Fibroblast of lung (primary cell): ENCODE data around the gene TOX2. TPM values are rescaled to one million over a fixed set of nuclear protein-coding genes. Genes with fewer than 3 reads are reported as not detected.

Source experiments
- DNase-seq, 2 donors: peaks; one replicate each; pipeline versions ENCODE4 v3.0.0 to v3.0.0-alpha.2; 2010; ENCODE audit warnings: low read depth in 2 of 2
- H2AFZ ChIP-seq: 2 replicates; pipeline ENCODE4 v1.5.1; 2012; ENCODE audit warnings: low read length, control low read depth, inconsistent platforms
- H3K27ac ChIP-seq: 2 replicates; pipeline ENCODE4 v1.5.1; 2011; ENCODE audit warnings: low read length, control low read depth; ENCODE audit not compliant: insufficient read depth
- H3K27me3 ChIP-seq: 2 replicates; pipeline ENCODE4 v1.5.1; 2011; ENCODE audit warnings: mild to moderate bottlenecking, low read length; ENCODE audit not compliant: control insufficient read depth, insufficient read depth
- H3K36me3 ChIP-seq: 2 replicates; pipeline ENCODE4 v1.5.1; 2011; ENCODE audit warnings: low read length; ENCODE audit not compliant: control insufficient read depth, insufficient read depth
- H3K4me1 ChIP-seq: 2 replicates; pipeline ENCODE4 v1.5.1; 2011; ENCODE audit warnings: low read length; ENCODE audit not compliant: control insufficient read depth, insufficient read depth; ENCODE audit errors: extremely low read depth
- H3K4me2 ChIP-seq: 2 replicates; pipeline ENCODE4 v1.5.1; 2011; ENCODE audit warnings: low read length, control low read depth; ENCODE audit not compliant: insufficient read depth; ENCODE audit errors: extremely low read depth
- H3K4me3 ChIP-seq, 4 experiments: fragments of 200-600 bp in 1 of 4; sonication (generic) in 1 of 4; replicated peaks in 1 of 4; 2 replicates each; pipeline ENCODE4 v1.5.1; 2011 to 2016; ENCODE audit warnings: low read length in 4 of 4, low read depth in 3 of 4, mild to moderate bottlenecking in 3 of 4, control low read depth in 2 of 4, inconsistent platforms in 1 of 4, mixed read lengths in 1 of 4; ENCODE audit not compliant: insufficient read depth in 1 of 4; ENCODE audit errors: control extremely low read depth in 1 of 4
- H3K79me2 ChIP-seq: 2 replicates; pipeline ENCODE4 v1.5.1; 2012; ENCODE audit warnings: mild to moderate bottlenecking, low read length, inconsistent platforms; ENCODE audit not compliant: control insufficient read depth, insufficient read depth
- H3K9ac ChIP-seq: 2 replicates; pipeline ENCODE4 v1.5.1; 2011; ENCODE audit warnings: mild to moderate bottlenecking, low read length, control low read depth; ENCODE audit not compliant: insufficient read depth
- H3K9me3 ChIP-seq: 2 replicates; pipeline ENCODE4 v1.5.1; 2012; ENCODE audit warnings: low read depth, low read length; ENCODE audit not compliant: control insufficient read depth, insufficient read depth
- H4K20me1 ChIP-seq: 2 replicates; pipeline ENCODE4 v1.5.1; 2011; ENCODE audit warnings: low read length; ENCODE audit not compliant: control insufficient read depth, insufficient read depth; ENCODE audit errors: extremely low read depth
- CTCF ChIP-seq, 2 donors: IDR thresholded peaks in 1 of 2; conservative IDR thresholded peaks in 1 of 2; 1 replicate in 1 of 2; 2 replicates in 1 of 2; pipeline ENCODE4 v1.5.1; 2011 to 2012; ENCODE audit warnings: low read length in 2 of 2, control low read depth in 1 of 2, inconsistent platforms in 1 of 2, low read depth in 1 of 2, mild to moderate bottlenecking in 1 of 2
- EZH2 ChIP-seq: IDR thresholded peaks from 2 replicates; pipeline ENCODE4 v1.5.1; 2012; ENCODE audit warnings: low read length, control low read depth, mild to moderate bottlenecking; ENCODE audit errors: missing control alignments
- polyA plus RNA-seq, 2 donors: library from polyadenylated mRNA; depleted of rRNA in 1 of 2; stranded (reverse) in 1 of 2; unstranded in 1 of 2; fragments of >200 nt; gene quantifications; 2 replicates each; pipeline ENCODE4 v1.2.1, GENCODE V29; 2011 to 2012; ENCODE audit warnings: missing spikeins in 1 of 2
- total RNA-seq: library from RNA; depleted of rRNA; stranded (reverse); fragments of >200 nt; gene quantifications from 2 replicates; pipeline ENCODE4 v1.2.1, GENCODE V29; 2014

TOX2 gene
- total and polyA plus RNA-seq, 2 donors (not counting 1 experiment from before 2014, with no cell fraction given): 5.9 to 9.6 TPM

- Histone ChIP-seq H3K79me2 (no peaks in the 10 kb centered on the region), H3K36me3 (no peaks in the 10 kb centered on the region), H3K9ac (no peak overlapping the region), H3K27ac (no peak overlapping the region), H3K4me2 (no peak overlapping the region), H3K4me3 (no peak overlapping the region), H3K9me3 (no peaks in the 10 kb centered on the region), H3K27me3 (no peaks in the 10 kb centered on the region), H3K4me1 (peaks cover 2% of the 10 kb centered on the region), H4K20me1 (no peaks in the 10 kb centered on the region), H2AFZ (no peak overlapping the region)
- TF ChIP-seq CTCF (conservative IDR thresholded peaks at IDR 0.05 in 1 of 2, IDR thresholded peaks at IDR 0.05 in 1 of 2; ENCODE audit: low read depth in 1 of 2, low read length in 2 of 2) (no peak), EZH2 (no peak)
- DNase-seq: no peak
These were observed 78.2 kb downstream of the TOX2 start for GRCh38 chr20:43992885-43993284.

GRCh38 chr20:43993560-43993959, 78.9 kb downstream of the TOX2 start:
- Histone ChIP-seq H3K4me3 (no peak overlapping the region), H3K79me2 (no peaks in the 10 kb centered on the region), H3K4me2 (no peak overlapping the region), H3K9ac (no peak overlapping the region), H3K36me3 (no peaks in the 10 kb centered on the region), H2AFZ (no peak overlapping the region), H3K9me3 (no peaks in the 10 kb centered on the region), H3K27ac (no peak overlapping the region), H3K27me3 (no peaks in the 10 kb centered on the region), H4K20me1 (no peaks in the 10 kb centered on the region), H3K4me1 (peaks cover 2% of the 10 kb centered on the region)
- TF ChIP-seq EZH2: no peak
- TF ChIP-seq CTCF (conservative IDR thresholded peaks at IDR 0.05 in 1 of 2, IDR thresholded peaks at IDR 0.05 in 1 of 2; ENCODE audit: low read depth in 1 of 2, low read length in 2 of 2): no peak
- DNase-seq: no peak

- Histone ChIP-seq H3K4me2 (no peak overlapping the region), H3K9ac (no peak overlapping the region), H2AFZ (no peak overlapping the region), H3K4me3 (no peak overlapping the region), H4K20me1 (no peaks in the 10 kb centered on the region), H3K36me3 (no peaks in the 10 kb centered on the region), H3K27me3 (no peaks in the 10 kb centered on the region), H3K9me3 (no peaks in the 10 kb centered on the region), H3K79me2 (no peaks in the 10 kb centered on the region), H3K27ac (no peak overlapping the region), H3K4me1 (peaks cover 2% of the 10 kb centered on the region)
- peak in 1 of 2 donors; percentile 40 for DNase-seq
- TF ChIP-seq EZH2 (no peak), CTCF (conservative IDR thresholded peaks at IDR 0.05 in 1 of 2, IDR thresholded peaks at IDR 0.05 in 1 of 2; ENCODE audit: low read depth in 1 of 2, low read length in 2 of 2) (no peak)
These were observed 79.9 kb downstream of the TOX2 start for GRCh38 chr20:43994486-43995100.
